NCI-H2196 (cell line): Measurements from ENCODE around the gene NXT2.
"Not testable (repeated sequence)": the region's sequence is repeated elsewhere in the genome, so short reads cannot be mapped to it uniquely, and the experiment has no call there.

Experiments used
- DNase-seq: peaks from one replicate; lab custom pipeline; 2025; ENCODE audit not compliant: unreplicated experiment; lab: John Stamatoyannopoulos, UW

The NXT2 gene

DNA sequence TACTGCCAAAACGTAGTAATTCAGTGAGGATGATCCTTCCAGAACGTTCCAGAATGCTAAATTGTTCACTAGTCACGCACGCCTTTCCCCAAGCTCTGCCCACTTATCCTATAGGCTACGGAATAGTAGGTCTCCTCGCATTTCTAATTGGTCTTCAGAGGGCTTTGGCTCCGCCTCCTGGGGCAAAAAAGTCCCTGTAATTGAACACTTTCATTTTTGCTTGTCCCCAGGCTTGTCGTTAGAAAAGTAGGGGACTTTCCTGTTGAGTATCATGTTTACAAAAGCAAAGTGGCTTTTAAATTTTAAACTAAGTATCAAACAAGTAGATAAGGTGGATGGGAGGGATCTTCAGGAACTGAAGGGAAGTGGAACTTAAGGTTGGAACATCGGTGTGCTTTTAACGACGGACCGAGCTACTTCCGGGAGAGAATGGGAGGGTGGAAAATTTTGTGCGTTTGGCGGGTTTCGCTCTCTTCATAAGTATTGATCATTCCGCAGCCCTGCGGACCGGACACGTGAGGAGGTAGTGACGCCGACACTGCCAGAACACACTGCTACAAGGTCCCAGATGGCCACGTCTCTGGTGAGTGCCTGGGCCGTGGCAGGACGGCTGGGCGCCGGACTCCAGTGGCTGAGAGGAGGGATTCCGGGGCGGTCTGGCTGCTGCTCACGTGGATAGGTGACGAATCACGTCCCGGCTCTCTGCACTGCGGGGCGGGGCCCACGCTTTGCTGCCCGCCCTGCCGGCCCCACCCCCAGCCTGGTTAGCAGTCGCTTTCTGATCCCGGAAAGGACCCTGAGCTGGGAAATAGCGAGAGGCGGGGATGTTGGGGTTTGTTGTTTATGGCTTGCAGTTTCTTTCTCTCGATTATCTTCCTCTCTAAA lies at the start of gene NXT2:
NXT2 (plus strand) TSS at position 406 of the 885 bp plus-strand sequence; CDS start at position 569, 163 bp downstream.
- peak; percentile 83 for DNase-seq

DNA sequence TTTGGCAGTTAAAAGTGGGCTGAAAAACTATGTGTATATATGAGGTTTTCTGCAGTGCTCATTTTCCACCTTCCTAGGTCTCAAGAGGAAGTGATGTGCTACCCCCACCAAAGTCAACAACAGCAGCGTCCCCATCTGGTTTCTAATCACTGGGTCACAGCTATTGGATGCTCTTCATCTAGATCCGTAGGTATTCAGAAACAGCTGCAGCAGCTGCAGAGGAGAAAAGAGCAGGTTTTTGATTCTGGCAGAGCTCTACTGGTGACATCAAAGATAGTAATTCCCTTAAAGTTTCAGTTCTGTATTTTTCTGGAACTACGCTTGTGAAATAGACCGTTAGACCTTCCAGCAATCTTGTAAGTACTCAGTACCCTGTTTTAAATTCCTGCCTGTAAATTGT lies 49.0 kb upstream of the NXT2 start:
- no peak for DNase-seq

DNA sequence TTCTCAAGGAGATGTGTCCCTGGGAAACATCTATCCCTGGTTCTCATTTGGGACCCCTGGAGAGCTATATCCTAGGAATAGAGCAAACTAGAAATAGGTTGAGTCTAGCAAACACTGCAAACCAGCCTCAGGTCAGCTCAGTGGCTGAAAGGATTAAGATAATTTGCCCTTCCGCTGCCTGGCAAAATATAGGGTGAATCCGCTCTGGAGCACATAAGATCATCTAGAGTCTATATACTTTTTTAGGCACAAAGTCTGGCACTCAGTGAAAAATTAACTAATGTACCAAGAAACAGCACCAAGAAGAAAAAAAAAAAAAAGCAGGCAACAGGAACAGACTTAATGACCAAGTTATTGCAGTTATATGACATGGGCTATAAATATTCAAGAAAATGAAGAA lies 47.5 kb upstream of the NXT2 start:
- DNase-seq: no peak

DNA sequence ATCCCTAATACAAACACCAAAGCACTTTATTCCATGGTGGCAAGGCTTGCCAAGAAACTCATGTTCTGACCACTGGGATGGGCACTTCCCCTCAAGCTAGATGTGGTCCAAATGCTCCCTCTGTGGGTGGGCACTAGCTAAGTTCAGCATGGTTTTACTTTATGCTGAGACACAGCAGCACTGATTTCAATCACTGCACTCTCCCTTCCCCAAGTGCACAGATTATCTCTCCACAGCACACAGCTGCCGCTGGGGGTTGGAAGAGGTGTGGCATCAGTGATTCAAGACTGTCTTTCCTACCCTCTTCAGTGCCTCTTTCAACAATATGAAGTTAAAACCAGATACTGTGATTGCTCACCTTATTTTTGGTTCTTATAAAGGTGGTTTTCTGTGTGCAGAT lies 38.2 kb upstream of the NXT2 start:
- DNase-seq: no peak

DNA sequence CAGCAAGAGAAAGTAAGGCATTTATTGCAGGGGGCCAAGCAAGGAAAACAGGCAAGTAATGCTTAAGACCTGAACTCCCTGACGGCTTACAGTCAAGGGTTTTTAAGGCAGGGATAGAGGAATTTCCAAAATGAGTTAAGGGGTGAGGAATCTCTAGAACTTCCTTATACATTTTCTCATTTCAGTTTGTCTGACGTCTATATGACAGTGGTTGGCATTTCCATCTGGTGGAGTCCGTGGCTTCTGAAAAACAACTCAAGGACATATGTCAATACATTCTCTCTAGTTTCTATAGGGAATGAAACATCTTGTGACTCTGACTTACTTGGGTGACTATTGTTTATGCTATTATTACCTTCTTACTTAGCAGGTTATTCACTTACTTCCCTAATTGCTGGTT lies 35.5 kb upstream of the NXT2 start:
- no peak for DNase-seq

DNA sequence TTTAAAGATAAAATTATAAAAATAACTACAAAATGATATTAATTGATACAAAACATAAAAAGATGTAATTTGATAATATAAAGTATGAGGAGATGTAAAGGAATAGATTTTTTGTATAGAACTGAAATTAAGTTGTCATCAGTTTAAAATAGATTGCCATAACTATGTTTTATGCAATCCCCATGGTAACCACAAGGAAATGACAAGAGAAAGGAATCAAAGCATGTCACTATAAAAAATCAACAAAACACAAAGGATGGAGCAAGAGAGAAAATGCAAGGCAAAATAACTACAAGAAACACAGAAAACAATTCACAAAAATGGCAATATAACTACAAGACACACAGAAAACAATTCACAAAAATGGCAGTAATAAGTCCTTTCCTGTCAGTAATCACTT lies 27.7 kb upstream of the NXT2 start:
- no peak for DNase-seq

DNA sequence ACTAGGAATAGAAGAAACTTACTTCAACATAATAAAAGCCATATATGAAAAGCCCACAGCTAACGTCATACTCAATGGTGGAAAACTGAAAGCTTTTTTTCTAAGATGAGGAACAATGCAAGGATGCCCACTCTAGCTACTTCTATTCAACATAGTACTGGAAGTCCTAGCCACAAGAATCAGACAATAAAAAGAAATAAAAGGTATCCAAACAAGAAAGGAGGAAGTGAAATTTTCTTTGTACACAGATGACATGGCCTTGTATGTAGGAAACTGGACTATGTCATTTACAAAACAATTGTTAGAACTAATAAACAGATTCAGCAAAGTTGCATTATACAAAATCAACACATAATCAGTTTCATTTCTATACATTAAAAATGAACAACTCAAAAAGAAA lies 25.5 kb upstream of the NXT2 start:
- DNase-seq: no peak

DNA sequence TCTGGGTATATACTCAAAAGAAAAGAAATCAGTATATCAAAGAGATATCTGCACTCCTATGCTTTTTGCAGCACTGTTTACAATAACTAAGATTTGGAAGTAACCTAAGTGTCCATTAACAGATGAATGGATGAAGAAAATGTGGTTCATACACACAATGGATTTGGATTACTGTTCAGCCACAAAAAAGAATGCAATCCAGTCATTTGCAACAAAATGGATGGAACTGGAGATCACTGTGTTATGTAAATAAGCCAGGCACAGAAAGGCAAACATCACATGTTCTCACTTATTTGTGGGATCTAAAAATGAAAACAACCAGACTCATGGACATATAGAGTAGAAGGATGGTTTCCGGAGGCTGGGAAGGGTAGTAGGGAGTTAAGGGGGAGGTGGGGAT lies 17.6 kb upstream of the NXT2 start:
- DNase-seq: no peak

DNA sequence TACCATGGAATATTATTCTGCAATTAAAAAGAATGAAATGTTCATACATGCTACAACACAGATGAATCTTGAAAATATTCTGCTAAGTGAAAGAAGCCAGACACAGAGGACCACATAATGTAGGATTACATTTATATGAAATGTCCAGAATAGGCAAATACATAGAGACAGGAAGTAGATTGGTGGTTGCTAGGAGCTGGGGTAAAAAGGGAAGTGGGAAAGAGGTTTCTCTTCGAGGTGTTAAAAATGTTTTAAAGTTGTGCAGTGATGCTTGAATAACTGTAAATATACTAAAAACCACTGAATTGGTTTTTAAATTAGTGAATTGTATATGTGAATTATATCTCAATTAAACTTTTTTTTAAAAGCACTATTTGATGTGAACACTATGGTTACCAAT lies 3.6 kb upstream of the NXT2 start:
- no peak for DNase-seq

DNA sequence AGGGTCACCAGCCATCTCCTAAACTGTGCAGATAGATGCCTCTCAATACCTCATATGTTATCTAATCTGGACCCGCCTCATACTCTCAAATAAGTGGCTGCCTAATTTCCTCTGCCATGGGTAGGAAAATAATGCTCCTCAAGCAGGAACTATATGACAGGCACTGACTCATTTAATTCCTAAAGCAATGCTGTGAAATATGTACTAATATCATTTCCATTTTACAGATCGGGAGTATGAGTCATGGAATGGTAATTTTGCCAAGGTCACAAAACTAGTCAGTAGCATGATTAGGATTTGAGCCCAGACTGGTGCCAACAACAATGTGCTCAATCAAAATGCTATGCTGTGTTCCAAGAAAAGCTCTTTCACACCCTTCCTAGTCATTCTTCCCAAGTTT lies 3.0 kb upstream of the NXT2 start:
- DNase-seq: no peak

DNA sequence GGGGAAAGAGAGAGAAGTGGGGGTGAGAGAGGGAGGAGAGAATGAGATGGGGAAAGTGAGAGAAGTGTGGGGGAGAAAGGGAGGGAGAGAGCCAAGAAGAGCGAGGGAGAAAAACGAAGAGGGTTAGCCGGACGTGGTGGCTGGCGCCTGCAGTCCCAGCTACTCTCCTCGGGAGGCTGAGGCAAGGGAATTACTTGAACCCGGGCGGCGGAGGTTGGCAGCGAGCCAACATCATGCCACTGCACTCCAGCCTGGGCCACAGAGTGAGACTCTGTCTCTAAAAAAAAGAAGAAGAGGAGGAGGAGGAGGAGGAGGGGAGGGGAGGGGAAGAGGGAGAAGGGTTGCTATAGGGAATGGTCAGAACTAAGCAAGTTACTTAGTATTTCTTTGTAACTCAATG lies 1.7 kb upstream of the NXT2 start:
- no peak for DNase-seq

DNA sequence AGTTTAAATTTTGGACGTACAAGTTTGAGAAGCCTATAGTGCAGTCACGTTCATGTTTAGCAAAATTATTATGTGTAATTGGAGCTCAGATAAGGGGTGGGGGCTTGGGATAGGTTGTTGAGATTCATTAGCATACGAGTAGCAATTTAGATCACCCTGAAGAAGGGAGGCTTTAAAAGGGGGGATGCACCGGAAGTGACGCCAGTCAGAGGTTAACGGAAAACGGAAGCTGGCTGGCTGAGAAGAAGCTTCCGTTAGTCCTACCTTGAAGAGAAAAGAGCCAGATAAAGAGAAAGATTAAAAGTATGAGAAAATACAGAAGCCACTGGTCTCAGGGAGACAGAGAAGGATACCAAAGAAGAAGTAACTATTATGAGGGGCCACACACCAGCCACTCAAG lies 1.1 kb upstream of the NXT2 start:
- no peak for DNase-seq

DNA sequence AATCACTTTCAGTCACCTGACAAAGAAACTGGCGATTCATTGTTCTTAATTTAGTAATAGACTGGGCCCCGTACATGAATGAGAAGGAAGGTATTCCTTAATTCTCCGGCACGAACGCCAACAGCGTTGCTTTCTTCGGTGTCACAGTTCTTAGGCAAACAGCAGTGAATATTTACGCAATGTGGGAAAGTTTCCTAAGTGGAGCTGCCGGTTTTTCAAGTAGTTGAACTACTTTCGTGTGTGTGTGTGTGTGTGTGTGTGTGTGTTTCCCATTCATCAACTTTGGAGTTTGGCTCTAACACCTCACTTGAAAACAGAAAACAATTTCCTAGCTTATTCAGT lies 651 bp downstream of the NXT2 start:
- DNase-seq: peak; percentile 37

DNA sequence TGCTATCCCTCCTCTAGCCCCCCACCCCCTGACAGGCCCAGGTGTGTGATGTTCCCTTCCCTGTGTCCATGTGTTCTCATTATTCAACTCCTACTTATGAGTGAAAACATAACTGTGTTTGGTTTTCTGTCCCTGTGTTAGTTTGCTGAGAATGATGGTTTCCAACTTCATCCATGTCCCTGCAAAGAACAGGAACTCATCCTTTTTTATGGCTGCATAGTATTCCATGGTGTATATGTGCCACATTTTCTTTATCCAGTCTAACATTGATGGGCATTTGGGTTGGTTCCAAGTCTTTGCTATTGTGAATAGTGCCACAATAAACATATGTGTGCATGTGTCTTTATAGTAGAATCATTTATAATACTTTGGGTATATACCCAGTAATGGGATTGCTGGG lies 2.4 kb downstream of the NXT2 start:
- DNase-seq: not testable (repeated sequence)

DNA sequence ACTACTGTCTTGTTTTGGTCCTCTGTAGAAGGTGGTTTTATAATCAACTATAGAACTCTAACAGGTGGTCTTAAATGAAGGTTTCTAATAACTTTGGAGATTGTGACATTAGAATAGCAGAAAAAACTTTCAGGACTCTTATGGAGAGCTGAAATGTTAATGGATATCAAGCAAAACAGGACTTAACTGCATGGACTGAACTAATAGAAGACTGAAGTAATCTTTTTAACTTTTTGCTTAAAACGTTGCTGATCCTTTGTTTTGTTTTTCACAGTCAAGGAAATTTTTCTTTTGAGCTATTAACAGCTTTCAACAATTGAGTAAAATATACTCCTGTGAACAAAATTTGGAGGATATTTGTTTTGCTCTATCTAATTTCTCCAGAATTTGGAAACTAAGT lies 17.2 kb downstream of the NXT2 start:
- no peak for DNase-seq

DNA sequence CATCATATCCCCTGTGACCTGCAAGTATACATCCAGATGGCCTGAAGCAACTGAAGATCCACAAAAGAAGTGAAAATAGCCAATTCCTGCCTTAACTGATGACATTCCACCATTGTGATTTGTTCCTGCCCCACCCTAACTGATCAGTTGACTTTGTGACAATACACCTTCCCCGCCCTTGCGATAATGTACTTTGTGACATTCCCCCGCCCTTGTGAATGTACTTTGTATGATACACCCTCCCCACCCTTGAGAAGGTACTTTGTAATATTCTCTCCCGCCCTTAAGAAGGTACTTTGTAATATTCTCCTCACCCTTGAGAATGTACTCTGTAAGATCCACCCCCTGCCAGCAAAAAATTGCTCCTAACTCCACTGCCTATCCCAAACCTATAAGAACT lies 39.4 kb downstream of the NXT2 start:
- not testable (repeated sequence) for DNase-seq

DNA sequence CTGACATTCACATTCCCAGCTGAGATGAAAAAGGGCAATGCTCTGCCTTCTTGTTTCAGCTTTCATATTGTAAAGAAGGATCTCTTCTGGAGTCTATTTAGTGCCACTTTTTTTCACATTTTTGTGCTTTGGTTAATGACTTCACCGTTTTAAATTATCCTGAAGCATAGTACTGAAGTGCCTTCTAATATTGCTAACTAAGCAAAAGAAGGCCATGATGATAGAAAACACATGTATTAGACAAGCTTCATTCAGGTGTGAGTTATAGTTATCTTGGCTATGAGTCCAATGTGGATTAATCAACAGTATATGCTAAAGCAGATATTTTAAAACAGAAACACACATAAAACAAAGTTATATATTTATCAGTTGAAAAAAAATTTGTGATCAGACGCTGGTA lies 40.4 kb downstream of the NXT2 start:
- no peak for DNase-seq

DNA sequence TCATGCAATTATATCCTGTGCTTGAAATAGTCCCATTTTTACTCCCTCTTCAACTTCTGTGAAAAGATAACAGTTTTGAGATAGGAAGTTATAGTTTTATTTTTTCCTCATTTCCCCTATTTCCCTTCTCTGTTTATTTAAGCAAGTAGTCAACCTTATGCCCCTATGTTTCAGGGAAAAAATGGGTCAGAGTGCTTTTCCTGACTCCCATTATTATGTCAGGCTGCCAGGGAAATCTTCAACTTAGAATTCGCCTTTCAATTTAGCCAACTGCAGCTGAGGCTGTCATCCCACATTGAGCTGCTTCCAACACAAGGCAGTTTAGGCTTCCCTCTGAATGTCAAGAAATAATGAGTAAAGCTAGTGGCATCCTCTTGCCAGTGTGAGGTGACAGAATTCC lies 42.3 kb downstream of the NXT2 start:
- DNase-seq: no peak

DNA sequence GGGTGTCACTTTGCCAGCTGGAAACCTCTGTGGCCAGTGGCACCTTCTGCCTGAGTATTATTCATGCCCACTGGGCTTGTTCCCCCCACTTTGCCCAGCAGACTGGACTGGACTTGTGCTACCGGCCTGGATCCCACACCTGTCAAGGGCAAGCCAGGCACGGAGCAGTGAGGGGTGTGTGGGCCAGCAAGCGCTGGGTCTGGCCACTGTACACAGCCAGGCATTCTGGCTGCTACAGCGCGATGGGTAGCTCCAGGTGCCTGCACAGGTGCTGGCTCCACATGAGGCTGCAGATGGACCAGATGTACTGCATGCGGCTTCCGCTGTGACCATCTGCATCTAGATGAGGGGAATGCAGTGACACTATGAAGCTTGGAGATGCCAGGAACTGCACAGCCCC lies 48.8 kb downstream of the NXT2 start:
- no peak for DNase-seq

DNA sequence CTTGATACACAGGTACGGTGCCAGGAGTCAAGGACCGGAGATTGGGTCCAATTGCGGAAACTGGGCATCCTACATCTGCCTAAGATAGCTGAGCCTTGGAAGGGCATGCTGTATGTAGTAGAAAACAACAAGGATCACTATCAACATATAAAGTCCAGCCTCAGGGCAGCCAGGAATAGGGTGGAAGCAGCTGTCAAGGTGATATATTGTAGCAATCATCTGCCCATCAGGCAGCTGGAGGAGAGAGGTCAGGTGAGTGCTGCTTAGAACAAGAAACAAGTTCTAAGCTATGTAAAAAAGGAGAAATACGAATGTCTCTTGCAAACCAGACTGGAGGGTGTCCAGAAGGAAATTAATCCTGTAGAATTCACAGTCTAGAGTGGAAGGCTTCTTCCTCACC lies 53.5 kb downstream of the NXT2 start:
- DNase-seq: no peak
